Spleen (tissue), 11 donors: Measurements from ENCODE around the gene ZMIZ1. TPM values are rescaled to one million over a fixed set of nuclear protein-coding genes. Genes with fewer than 3 reads are reported as not detected.

Experiments
- DNase-seq: peaks from one replicate; pipeline ENCODE4 v3.0.0-alpha.2; 2020
- H3K27ac ChIP-seq, 8 donors: fragments of 200-600 bp; sonication (generic) in 7 of 8; 1 replicate in 4 of 8; 2 replicates in 4 of 8; pipeline versions ENCODE4 v1.5.0 to v1.8.0; 2016 to 2021; ENCODE audit warnings: inconsistent platforms in 4 of 8, mild to moderate bottlenecking in 4 of 8, moderate library complexity in 1 of 8
- H3K27me3 ChIP-seq, 7 donors: fragments of 200-600 bp; sonication (generic) in 6 of 7; replicated peaks in 1 of 7; 1 replicate in 4 of 7; 2 replicates in 3 of 7; pipeline versions ENCODE4 v1.5.0 to v1.8.0; 2016 to 2021; ENCODE audit warnings: inconsistent platforms in 3 of 7, mild to moderate bottlenecking in 1 of 7
- H3K36me3 ChIP-seq, 6 donors: fragments of 200-600 bp; sonication (generic) in 5 of 6; 1 replicate in 4 of 6; 2 replicates in 2 of 6; pipeline versions ENCODE4 v1.5.0 to v1.8.0; 2016 to 2021; ENCODE audit warnings: inconsistent platforms in 2 of 6
- H3K4me1 ChIP-seq, 6 donors: fragments of 200-600 bp; sonication (generic) in 5 of 6; 1 replicate in 3 of 6; 2 replicates in 3 of 6; pipeline versions ENCODE4 v1.5.0 to v1.8.0; 2016 to 2021; ENCODE audit warnings: inconsistent platforms in 3 of 6
- H3K4me3 ChIP-seq, 8 donors: fragments of 200-600 bp; sonication (generic) in 7 of 8; 1 replicate in 4 of 8; 2 replicates in 4 of 8; pipeline versions ENCODE4 v1.5.0 to v1.8.0; 2016 to 2021; ENCODE audit warnings: inconsistent platforms in 4 of 8, mild to moderate bottlenecking in 4 of 8, moderate library complexity in 2 of 8
- H3K9me3 ChIP-seq, 8 donors: fragments of 200-600 bp; sonication (generic) in 7 of 8; 1 replicate in 4 of 8; 2 replicates in 4 of 8; pipeline versions ENCODE4 v1.5.0 to v1.8.0; 2016 to 2021; ENCODE audit warnings: inconsistent platforms in 4 of 8
- POLR2A ChIP-seq, 3 donors: fragments of 450-650 bp; IDR thresholded peaks; one replicate each; pipeline ENCODE4 v1.5.1; 2017; ENCODE audit warnings: antibody characterized with exemption in 3 of 3, mild to moderate bottlenecking in 1 of 3
- POLR2AphosphoS5 ChIP-seq, 3 donors: sonication (generic); formaldehyde crosslinking; IDR thresholded peaks; one replicate each; pipeline ENCODE4 v1.5.1; 2017; ENCODE audit warnings: antibody characterized with exemption in 3 of 3
- WGBS, 5 donors: extraction: QIAGEN DNeasy Blood & Tissue Kit in 3 of 5; methylation state at CpG; one replicate each; pipeline versions ENCODE4 v1.1.5 to v1.1.7; 2013 to 2018; 5-methylcytosine and 5-hydroxymethylcytosine counted together
- intact Hi-C: fragments of 100-400 bp; cut with DNase I; formaldehyde crosslinking; loops from one replicate; pipeline ENCODE4 v1.15.0; 2023; ENCODE audit warnings: low total_unique reads
- polyA plus RNA-seq, 3 donors: library from polyadenylated mRNA; stranded (reverse); fragments of 200-250 nt; gene quantifications; one replicate each; pipeline ENCODE4 v1.2.1, GENCODE V29; 2013
- total RNA-seq, 7 donors: library from RNA; depleted of rRNA in 3 of 7; stranded (reverse); fragments of >200 nt in 3 of 7; fragmentation: NEBNext Ultra II Directional in 4 of 7; extraction: Animal tissue kit (Norgen Biotek cat#: 25700) in 4 of 7; gene quantifications; one replicate each; pipeline versions ENCODE4 v1.1.0 to v1.2.1, GENCODE V29; 2016 to 2021
- TF ChIP-seq, protein P1 (sequence below), 11 experiments: fragments of 200-600 bp in 7 of 11; fragments of 450-650 bp in 4 of 11; sonication (generic) in 4 of 11; IDR thresholded peaks in 8 of 11; conservative IDR thresholded peaks in 3 of 11; 1 replicate in 7 of 11; 2 replicates in 4 of 11; pipeline versions ENCODE4 v1.4.0 to v1.8.0; 2016 to 2021; ENCODE audit warnings: antibody characterized with exemption in 11 of 11, inconsistent platforms in 4 of 11, mild to moderate bottlenecking in 1 of 11
- donor health status: healthy with polysubstance abuse.
- donor health status: DM: no; HTN: no; CAD: no; lungs with moderate emphysema.
- donor health status: DM: no; HTN: no; CAD: no.
- donor health status: Bipolar disorder and iron deficiency.
- donor health status: healthy.
- donor health status: DM: no; HTN: no; CAD: no.
- donor health status: DM: yes; HTN: yes; CAD: no.

Gene ZMIZ1
- total and polyA plus RNA-seq, 10 donors: 10.7 to 210 (median 125) TPM

DNA sequence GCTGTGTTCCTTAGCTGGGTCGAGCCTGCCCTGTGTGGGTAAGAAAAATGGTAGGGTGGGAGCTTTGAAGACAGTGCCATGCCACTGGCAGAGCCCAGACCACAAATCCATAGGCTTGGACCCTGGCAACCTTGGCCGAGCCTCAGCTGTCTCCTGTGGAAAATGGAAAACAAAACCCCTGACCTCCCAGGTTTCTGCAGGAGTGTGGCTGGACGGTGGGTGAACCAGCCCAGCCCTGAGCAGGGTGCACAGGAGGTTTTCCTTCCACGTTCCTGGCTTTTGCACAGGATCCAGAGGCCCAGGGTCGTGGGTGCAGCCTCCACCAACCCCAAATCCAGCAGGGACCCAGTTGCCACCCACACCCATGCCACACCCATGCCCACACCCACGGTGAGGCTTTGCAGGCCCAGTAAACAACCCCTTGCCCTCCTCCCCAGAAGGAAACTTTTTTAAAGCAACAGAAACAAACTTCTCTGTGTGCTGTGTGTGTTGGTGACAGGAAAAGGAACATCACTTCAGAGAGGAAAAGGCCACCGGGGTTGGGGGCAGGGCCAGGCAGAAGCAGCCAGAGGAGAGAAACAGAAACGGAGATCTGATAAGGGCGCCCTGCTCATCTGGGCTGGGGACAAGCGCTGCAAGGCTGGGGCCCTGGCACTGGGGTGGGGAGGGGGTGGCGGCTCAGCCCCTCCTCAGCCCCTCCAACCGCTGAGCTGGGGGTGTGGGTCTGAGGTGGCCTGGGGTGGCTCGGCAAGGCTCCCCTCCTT is 20.7 kb upstream of the ZMIZ1 start:
- H3K4me3 ChIP-seq: peak overlapping the region in 1 of 8 donors; percentile 46
- H3K36me3 ChIP-seq: no peaks in the 10 kb centered on the region
- peak overlapping the region; percentile 48 to 88 (median 76) for H3K27ac ChIP-seq
- H3K4me1 ChIP-seq: peaks cover 18 to 65% (median 46%) of the 10 kb centered on the region in 6 donors
- intact Hi-C loops: no loop called here
- WGBS, 5 donors: 7 to 24% (median 20%) methylated on average over 11 to 13 of the region's 13 CpGs
- TF ChIP-seq, protein P1, sequence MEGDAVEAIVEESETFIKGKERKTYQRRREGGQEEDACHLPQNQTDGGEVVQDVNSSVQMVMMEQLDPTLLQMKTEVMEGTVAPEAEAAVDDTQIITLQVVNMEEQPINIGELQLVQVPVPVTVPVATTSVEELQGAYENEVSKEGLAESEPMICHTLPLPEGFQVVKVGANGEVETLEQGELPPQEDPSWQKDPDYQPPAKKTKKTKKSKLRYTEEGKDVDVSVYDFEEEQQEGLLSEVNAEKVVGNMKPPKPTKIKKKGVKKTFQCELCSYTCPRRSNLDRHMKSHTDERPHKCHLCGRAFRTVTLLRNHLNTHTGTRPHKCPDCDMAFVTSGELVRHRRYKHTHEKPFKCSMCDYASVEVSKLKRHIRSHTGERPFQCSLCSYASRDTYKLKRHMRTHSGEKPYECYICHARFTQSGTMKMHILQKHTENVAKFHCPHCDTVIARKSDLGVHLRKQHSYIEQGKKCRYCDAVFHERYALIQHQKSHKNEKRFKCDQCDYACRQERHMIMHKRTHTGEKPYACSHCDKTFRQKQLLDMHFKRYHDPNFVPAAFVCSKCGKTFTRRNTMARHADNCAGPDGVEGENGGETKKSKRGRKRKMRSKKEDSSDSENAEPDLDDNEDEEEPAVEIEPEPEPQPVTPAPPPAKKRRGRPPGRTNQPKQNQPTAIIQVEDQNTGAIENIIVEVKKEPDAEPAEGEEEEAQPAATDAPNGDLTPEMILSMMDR (IDR thresholded peaks at IDR 0.05 in 8 of 11, conservative IDR thresholded peaks at IDR 0.05 in 3 of 11): no peak
- TF ChIP-seq POLR2A (IDR thresholded peaks at IDR 0.05) (no peak), POLR2AphosphoS5 (IDR thresholded peaks at IDR 0.05) (peak in 2 of 3 donors; percentile 18 to 26)
- peak; percentile 87 for DNase-seq
- H3K9me3 ChIP-seq: no peaks in the 10 kb centered on the region
- no peaks in the 10 kb centered on the region for H3K27me3 ChIP-seq

DNA sequence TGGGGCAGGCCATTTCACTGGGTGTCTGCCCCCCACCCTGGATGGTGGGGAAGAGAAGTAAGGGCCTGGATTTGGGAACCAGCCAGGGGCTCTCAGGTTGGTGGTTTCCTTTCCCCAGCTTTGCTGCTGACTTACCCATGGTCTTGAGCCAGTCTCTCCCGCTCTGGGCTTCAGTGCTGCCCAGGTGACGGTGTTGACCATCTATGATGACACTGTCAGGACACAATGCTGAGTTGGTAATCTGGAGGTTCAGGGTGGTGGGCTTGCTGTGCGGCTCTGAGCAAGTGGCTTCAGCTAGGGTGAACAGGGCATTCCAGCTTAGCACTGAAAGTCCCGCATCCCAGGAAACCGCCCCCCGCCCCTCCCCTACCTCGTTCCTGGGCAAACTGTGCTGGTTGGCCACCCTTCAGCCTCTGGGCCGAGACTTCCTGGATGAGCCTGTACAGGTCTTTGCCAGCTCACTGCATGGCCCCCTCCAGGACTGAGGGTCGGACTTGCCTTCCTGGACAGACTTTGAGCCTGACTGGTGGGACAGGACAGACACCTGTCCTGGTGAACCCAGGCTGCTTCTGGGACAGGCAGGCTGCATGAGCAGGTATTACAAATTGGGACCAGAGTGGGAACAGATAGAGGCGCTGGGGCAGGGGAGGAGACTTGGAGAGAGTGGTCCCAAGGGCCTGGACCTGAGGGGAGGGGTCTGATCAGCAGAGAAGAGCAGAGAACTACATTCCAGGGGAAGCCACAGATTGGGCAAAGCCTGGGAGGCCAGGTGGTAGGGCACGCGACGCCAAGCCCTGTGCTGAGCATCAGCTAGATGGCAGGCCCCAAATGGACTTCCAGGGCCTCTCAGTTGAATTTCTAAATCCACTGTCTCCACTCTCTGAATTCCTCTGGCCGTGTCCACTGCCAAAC is 19.9 kb upstream of the ZMIZ1 start:
- no peaks in the 10 kb centered on the region for H3K9me3 ChIP-seq
- peak; percentile 77 for DNase-seq
- TF ChIP-seq POLR2AphosphoS5 (IDR thresholded peaks at IDR 0.05) (no peak), POLR2A (IDR thresholded peaks at IDR 0.05) (no peak)
- TF ChIP-seq, protein P1 (IDR thresholded peaks at IDR 0.05 in 8 of 11, conservative IDR thresholded peaks at IDR 0.05 in 3 of 11): no peak
- H3K36me3 ChIP-seq: no peaks in the 10 kb centered on the region
- WGBS, 5 donors: 71 to 93% (median 79%) methylated on average over 11 to 14 of the region's 14 CpGs
- no peaks in the 10 kb centered on the region for H3K27me3 ChIP-seq
- peak overlapping the region; percentile 48 to 88 (median 76) for H3K27ac ChIP-seq
- intact Hi-C loops: no loop called here
- peak overlapping the region in 1 of 8 donors; percentile 46 for H3K4me3 ChIP-seq
- H3K4me1 ChIP-seq: peaks cover 18 to 65% (median 46%) of the 10 kb centered on the region in 6 donors

DNA sequence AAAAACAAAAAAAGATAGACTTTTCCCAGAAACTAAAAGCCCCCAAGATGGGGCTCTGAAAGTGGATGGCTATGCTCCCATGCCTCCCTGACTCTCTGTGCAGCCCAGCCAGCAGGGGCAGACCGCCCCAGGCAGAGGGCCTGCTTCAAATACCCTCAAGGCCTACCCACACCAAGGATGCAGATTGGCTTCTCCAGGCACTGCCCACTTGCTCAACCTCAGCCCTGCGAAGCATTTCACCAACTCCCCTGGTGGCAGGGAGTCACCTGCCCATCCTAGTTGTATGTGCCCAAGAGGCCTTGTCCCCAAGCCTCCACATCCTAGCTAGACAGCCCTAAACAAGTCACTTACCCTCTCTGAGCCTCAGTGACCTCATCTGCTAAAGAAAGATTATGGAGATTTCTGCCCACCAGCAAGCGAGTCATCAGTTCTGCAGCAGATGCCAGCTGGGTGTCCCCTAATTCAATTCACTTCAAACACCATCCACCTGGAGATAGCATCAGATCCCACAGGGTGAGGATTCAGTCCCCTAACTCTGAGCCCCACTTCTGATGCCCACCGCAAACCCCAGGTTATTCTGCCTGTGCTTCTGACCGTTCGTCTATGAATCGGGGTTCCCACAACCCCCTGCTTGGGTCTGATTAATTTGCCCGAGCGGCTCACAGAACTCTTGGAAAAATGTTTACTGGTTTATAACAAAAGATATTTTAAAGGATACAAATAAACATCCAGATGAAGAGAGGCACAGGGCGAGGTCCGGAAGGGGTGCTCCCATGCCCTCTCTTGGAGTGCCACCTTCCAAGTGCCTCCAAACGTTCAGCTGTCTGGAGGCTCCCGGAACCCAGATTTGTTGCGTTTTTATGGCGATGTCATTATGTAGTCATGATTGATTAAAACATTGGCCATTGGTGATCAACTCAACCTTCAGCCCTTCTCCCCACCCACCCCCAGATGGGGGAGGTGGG is 18.6 kb upstream of the ZMIZ1 start:
- Histone ChIP-seq H3K4me1 (peaks cover 18 to 65% (median 46%) of the 10 kb centered on the region in 6 donors), H3K9me3 (no peaks in the 10 kb centered on the region), H3K27me3 (no peaks in the 10 kb centered on the region), H3K27ac (peak overlapping the region in 4 of 8 donors; percentile 8 to 41 (median 21)), H3K36me3 (no peaks in the 10 kb centered on the region), H3K4me3 (no peak overlapping the region)
- TF ChIP-seq POLR2AphosphoS5 (IDR thresholded peaks at IDR 0.05) (no peak), POLR2A (IDR thresholded peaks at IDR 0.05) (no peak)
- TF ChIP-seq, protein P1 (IDR thresholded peaks at IDR 0.05 in 8 of 11, conservative IDR thresholded peaks at IDR 0.05 in 3 of 11): no peak
- WGBS, 5 donors: 75 to 90% (median 82%) methylated on average over 15 of the region's 15 CpGs
- DNase-seq: peak; percentile 50
- intact Hi-C loops: no loop called here
